GM19193 (cell line): Measurements from ENCODE around the gene ABL2.

ENCODE experiments used
- POLR2A ChIP-seq: IDR thresholded peaks from 4 replicates; pipeline ENCODE4 v1.6.1; 2011; ENCODE audit not compliant: insufficient read depth, insufficient read length; ENCODE audit errors: extremely low read depth

ABL2 gene

DNA sequence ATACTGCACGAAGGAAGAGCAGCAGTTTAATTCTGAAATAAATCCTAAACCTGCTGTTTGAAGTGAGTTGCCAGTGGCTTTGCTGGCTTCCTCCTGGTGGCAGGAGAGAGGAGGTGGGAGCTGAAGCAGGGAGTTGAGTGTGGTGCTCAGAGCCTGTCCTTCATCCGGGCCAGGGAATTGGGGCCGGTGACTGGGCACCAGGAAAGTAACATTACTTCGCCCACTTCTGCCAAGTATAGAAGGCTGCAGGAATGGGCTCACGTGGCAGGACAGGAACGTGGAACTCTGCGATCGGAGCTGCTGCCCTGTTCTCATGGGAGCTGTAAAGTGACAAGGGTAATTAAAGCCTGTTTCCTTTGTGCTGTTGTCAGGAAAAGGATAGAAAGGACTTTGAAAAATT is 139.0 kb downstream of the ABL2 start:
- TF ChIP-seq POLR2A: no peak

DNA sequence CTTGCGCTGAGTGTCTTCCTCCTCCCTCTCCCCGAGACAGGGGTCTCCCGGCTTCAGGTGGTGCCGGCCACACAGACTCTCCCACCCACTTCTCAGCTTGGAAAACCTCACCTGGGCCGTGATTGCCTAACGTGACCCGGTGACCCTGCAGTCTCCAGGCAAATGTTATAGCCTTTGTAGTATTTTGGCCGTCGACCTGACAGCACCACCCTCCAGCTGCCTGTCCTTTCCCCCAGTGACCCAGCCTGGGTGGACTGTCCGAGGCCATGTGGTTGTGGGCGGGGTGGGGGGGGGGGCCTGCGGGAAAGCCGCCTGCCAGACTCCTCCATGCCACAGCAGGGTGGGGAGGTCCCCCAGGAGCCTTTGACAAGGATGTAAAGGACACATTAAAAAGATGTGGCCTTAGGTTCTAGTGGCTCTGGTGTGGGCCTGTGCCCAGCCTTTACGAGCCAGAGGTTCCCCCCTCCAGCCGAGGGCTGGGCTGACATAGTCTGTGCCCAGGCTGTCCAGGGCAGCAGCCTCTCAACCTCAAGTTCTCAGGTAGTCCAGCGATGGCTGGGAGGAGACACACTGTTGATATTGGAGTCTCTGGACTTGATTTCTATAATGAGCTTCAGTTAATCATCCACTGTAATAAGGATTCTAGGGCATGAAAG is 139.5 kb downstream of the ABL2 start:
- TF ChIP-seq POLR2A: peak; percentile 7

DNA sequence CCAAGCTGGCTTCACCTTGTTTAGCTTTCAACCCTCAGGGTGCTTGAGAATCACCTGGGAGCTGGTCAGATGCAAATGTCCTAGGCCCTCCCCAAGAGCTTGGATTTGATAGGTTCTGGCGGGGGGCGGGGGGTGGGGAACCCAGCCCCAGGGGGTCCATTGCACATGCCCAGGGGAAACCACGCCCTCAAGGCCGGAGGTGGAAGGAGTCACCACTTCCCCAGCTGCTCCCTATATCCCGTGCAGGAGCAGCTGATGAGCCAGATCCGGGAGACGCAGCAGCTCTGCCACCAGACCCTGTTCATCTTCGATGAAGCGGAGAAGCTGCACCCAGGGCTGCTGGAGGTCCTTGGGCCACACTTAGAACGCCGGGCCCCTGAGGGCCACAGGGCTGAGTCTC is 141.8 kb downstream of the ABL2 start:
- no peak for TF ChIP-seq POLR2A

GRCh38 chr1:179083533-179083932 is 145.9 kb downstream of the ABL2 start:
- TF ChIP-seq POLR2A: peak; percentile 20

DNA sequence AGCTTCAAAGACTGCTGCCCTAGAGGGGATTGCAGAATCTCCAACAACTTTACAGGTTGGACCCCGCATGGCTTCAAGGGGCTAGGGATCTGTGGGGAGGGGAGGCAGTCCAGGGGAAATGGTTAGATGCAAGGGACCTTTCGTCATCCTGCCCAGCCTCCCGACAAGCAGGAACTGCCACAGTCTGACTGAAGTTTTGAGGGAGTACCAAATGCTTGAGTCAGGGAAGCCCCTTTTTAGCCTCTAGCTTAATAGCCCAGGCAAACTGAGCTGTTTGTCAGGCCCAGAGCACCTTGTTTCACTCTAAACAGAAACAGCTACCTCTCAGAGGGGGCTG is 146.5 kb downstream of the ABL2 start:
- TF ChIP-seq POLR2A: no peak

GRCh38 chr1:179082333-179082998 is 147.0 kb downstream of the ABL2 start:
- TF ChIP-seq POLR2A: no peak

DNA sequence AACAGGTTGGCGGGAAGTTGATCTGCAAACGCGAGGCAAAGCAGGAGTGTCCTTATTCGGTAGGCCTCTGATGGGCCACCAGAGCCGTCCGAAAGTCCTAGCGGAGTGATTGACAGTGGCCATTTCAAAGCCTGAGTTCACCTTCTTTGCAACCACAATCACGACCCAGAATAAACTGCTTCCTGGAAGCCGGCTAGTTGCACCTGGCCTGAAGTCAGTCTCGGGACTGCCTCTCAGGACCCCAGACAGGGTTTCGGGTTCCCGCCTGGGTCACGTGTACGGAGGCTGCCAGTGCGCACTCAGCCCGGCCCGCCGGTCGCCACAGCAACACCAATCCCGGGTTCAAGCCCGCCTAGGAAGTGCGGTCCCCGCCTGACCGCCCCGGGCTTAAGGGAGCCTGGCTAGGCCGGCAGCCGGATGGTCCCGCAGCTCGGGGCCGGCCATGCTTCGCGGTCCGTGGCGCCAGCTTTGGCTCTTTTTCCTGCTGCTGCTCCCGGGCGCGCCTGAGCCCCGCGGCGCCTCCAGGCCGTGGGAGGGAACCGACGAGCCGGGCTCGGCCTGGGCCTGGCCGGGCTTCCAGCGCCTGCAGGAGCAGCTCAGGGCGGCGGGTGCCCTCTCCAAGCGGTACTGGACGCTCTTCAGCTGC is 147.7 kb downstream of the ABL2 start, which contains the start of gene TOR3A:
TSS of gene TOR3A (plus strand) at position 384 of the 646 bp plus-strand sequence. CDS start at position 443, 59 bp downstream.
- TF ChIP-seq POLR2A: peak; percentile 97

GRCh38 chr1:179080866-179081686 is 148.4 kb downstream of the ABL2 start:
- TF ChIP-seq POLR2A: no peak

DNA sequence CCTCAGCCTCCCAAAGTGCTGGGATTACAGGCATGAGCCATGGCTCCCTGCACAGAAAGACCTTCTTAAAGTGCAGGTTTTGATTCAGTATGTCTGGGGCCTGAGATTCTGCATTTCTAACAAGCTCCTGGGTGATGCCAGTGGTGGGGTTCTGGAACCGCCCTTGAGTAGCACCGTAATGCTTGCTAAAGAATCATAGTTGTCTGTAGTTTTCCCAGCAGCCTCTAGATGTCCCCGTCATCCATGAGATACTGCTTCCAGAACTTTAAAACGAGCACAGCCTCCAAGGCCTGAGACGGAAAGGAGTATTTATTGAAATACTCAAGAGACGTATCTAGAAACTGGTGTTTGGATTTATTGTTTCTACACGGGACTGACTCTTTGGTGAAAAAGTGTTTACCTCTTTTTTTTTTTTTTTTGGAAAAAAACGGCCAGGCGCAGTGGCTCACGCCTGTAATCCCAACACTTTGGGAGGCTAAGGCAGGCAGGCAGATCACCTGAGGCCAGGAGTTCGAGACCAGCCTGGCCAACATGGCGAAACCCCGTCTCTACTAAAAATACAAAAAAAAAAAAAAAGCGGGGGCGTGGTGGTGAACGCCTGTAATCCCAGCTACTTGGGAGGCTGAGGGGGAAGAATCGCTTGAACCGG is 150.2 kb downstream of the ABL2 start:
- no peak for TF ChIP-seq POLR2A

DNA sequence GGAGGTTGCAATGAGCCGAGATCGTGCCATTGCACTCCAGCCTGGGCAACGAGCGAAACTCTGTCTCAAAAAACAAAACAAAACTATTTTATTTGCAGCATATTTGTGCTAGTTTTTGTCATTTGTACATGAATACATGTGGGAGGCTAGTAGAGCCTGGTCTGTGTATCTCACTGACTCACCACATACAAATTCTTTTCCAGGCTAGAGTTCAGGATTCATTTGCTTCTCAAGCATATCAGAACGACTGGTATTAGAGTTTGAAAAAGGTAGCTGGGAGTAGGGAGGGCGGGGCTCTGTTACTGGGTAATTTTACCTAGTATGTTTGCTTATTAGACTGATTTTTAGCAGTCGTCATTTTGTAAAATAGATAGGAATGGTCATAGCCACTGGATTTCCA is 152.1 kb downstream of the ABL2 start:
- TF ChIP-seq POLR2A: no peak

DNA sequence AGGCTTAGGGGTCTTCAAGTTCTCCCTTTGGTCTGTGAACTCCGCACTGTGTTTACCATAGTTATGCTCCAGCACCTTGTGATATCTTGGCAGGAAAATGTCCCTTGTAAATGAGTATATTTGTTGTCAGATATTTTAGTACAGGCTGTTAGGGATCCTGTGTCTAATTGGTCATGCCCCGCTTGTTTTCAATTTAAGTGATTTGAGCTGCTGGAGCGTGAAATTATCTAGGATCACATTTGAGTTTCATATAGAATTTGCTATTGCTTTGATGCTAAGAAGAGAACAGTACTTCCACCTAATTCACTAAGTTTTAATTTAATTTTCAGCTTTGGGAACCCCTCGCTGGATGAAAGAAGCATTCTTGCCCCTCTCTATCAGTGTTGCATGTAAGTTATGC is 163.0 kb downstream of the ABL2 start:
- TF ChIP-seq POLR2A: no peak

DNA sequence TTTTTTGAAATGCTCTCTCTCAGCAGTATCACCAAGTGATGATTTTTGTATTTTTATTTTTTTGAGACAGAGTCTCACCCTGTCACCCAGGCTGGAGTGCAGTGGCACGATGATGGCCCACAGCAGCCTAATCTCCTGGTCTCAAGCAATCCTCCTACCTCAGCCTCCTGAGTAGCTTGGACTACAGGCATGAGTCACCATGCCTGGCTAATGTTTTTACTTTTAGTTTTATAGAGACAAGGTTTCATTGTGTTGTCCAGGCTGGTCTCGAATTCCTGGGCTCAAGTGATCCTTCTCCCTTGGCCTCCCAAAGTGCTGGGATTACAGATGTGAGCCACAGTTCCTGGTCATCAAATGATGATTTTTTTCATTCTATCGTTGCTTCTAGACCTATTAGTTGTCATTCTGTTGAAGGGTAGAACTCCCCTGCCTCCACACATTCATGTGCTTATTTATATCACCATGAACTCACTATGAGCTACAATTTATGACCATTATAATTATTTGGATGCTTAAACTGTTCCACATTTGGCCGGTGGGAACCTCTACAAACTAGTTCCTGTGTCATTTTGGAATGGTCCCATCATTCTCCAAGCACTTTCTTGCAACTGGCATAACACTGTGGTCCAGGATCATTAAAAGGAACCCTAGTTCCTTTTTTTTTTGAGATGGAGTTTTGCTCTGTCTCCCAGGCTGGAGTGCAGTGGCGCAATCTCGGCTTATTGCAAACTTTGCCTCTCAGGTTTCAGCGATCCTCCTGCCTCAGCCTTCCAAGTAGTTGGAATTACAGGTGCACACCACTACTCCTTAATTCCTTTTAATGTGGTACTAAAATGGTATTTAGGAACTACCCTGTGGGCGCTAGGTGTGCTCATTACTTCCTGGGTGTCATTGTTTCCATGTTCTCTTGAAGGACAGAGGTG is 167.9 kb downstream of the ABL2 start:
- TF ChIP-seq POLR2A: no peak
